Suprapubic skin (tissue), 3 donors: ENCODE results near the gene MINDY1.
A peak's percentile ranks its signal among the peaks of the same experiment; 100 is the strongest.

Experiments used
- CTCF ChIP-seq, 2 donors: fragments of 200-600 bp in 1 of 2; fragments of 450-650 bp in 1 of 2; sonication (generic) in 1 of 2; IDR thresholded peaks; one replicate each; pipeline ENCODE4 v1.5.1; 2016 to 2019; ENCODE audit warnings: antibody characterized with exemption in 2 of 2, mild to moderate bottlenecking in 1 of 2, moderate library complexity in 1 of 2
- EP300 ChIP-seq: sonication (generic); formaldehyde crosslinking; IDR thresholded peaks from one replicate; pipeline ENCODE4 v1.6.1; 2017; ENCODE audit warnings: antibody characterized with exemption
- POLR2A ChIP-seq, 2 donors: fragments of 450-650 bp; IDR thresholded peaks; one replicate each; pipeline ENCODE4 v1.6.1; 2017; ENCODE audit warnings: antibody characterized with exemption in 2 of 2, mild to moderate bottlenecking in 2 of 2, moderate library complexity in 2 of 2

GRCh38 chr1:151048645-151049032 is 41.9 kb upstream of the MINDY1 start:
- TF ChIP-seq CTCF (IDR thresholded peaks at IDR 0.05) (peak in 1 of 2 donors; percentile 39), EP300 (no peak), POLR2A (IDR thresholded peaks at IDR 0.05) (no peak)
